GM21723 (cell line): ENCODE measurements around the gene SYNJ2.

Experiments used
- ATAC-seq: cut with Tn5 transposase; IDR thresholded peaks from one replicate; pipeline ENCODE4 v1.9.1; 2021; ENCODE audit warnings: mild to moderate bottlenecking, moderate library complexity; ENCODE audit not compliant: unreplicated experiment

The SYNJ2 gene

DNA sequence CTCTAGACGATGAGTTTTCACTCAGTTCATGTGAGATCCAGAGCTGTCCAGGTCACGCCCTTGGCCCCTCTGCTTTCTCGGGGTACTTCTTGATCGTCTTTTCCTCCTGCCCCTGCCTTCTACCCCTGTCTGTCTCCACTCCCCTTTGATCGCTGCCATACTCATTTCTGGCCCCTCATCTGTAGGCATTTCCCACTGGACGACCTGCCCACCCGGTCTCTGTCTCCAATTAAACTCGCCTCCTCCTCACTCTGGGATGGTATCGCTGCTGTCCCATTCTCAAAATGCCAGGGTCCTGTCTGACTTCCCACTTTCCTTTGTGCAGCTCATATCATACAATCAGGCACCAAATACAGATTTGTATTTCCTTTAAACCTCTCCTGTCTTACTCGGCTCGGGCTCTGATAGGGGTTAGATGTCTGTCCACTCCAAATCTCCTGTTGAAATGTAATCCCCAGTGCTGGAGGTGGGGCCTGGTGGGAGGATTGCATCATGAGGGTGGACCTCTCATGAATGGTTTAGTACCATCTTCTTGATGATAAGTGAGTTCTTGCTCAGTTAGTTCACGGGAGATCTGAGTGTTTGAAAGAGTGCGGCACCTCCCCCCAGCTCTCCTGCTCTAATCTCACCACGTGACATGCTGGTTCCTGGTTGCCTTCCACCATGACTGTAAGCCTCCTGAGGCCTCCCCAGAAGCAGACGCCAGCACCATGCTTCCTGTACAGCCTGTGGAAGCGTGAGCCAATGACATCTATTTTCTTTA, 3.5 kb upstream of the SYNJ2 start:
- ATAC-seq, result no peak

GRCh38 chr6:157980288-157981131, 1.2 kb upstream of the SYNJ2 start:
- ATAC-seq, result no peak

DNA sequence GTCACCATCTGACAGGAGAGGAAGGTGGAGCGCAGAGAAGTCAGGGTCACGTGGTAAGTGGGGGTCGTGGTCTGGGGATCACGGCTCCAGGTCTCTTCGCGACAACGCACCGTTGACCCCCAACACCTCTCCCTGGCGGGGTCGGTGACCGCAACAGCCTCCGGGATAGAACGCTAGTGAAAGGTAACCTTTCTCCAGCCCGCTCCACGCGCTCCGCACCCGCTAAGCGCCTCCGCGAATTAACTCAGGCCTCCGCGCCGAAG, 600 bp upstream of the SYNJ2 start:
- ATAC-seq, result peak; percentile 24

GRCh38 chr6:157982102-157982562, 469 bp downstream of the SYNJ2 start:
- ATAC-seq, result peak; percentile 44

DNA sequence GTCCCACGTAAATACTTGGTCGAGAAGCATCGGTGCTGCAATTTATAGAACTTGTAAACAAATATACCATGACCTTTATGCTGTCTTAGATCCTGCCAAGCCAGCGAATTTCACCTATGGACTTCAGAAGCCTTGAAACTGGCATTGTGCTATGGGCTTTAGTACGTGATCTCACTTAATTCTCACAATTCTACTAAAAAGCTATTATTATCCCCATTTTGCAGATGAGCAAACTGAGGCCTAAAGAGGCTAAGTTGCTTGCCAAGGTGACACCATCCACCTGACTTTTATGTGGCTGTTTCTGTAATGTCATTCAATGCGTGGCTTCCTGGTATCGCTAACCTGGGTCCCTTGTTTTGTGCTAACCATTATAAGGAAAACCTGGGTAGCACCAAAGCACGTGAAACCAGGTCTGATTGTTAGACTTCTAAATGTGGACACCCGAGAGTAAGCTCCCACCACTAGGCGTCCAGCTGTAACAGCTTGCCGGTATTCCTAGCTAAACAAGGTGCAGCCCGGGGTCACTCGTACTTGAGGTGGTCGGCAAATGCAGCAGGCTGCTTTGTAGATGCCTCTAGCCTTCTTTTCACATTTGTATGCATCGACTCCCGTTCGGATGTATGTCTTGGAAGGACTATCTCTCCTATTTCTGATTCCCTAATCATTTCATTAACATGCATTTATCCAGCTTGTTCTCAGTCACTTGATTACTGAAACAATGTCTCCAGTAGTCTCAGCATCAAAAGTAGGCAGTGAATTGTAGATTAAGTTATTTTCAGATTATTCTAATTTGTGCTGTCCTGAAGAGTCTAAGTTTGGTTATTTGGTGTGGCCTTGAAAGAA, 1.1 kb downstream of the SYNJ2 start:
- ATAC-seq, result no peak

GRCh38 chr6:157983406-157984119, 1.9 kb downstream of the SYNJ2 start:
- ATAC-seq, result no peak

- no peak for ATAC-seq
Measured at GRCh38 chr6:157984128-157984527, 2.5 kb downstream of the SYNJ2 start.

GRCh38 chr6:157984686-157985225, 3.1 kb downstream of the SYNJ2 start:
- no peak for ATAC-seq

DNA sequence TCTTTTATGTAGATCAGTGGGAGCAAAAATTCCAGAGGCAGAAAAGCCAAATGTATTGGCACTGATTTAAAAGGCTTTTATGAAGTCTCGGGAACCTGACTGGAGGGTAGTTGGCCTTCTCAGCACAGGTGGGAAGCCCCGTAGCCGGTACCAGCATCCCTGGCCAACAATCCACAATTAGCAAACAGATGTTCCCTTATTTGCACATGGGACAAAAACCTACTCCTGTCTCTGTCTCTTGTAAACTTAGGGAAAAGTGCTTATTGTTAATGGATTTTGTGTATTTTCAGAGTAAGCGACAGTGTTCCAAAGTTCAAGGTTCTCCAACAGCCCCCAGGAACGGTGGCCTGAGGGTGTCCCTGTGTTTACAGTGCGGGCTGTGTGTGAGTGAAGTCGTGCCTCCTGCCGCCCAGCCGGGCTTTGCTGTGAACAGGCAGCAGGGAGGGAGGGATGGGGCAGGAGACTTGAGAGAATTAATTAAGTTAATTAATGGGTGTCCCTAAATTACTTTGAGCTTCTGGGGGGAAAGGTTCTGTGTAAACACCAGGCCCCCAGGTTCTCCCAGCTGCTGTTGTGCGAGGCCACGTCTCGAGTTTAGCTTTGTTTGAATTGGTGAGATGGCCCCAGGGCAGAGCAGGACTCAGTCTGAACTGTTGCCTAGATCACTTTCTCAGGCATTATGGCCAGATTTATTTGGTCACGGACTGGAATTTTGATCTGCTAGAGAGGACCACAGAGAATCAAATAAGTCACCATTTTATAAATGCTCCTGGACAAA, 3.9 kb downstream of the SYNJ2 start:
- no peak for ATAC-seq

- ATAC-seq, result no peak
Measured at GRCh38 chr6:157987788-157988699, 6.4 kb downstream of the SYNJ2 start.

DNA sequence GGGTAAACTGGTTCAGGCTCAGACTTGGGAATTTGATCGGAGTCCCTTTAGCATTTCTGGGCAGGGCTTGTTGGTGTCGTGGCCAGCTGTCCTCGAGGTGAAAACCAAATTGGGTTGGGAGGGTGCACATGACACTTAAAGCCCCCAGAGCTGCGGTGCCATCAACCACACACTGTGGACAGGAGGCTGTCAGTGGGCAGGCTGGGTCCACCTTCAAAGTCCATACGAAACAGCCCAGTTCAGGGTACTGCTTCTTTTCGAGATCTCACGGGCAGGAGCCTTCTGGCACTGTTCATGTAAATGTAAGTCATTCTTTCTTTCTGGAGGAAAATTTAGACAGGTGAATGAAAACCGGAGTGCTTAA, 7.0 kb downstream of the SYNJ2 start:
- ATAC-seq, result no peak

DNA sequence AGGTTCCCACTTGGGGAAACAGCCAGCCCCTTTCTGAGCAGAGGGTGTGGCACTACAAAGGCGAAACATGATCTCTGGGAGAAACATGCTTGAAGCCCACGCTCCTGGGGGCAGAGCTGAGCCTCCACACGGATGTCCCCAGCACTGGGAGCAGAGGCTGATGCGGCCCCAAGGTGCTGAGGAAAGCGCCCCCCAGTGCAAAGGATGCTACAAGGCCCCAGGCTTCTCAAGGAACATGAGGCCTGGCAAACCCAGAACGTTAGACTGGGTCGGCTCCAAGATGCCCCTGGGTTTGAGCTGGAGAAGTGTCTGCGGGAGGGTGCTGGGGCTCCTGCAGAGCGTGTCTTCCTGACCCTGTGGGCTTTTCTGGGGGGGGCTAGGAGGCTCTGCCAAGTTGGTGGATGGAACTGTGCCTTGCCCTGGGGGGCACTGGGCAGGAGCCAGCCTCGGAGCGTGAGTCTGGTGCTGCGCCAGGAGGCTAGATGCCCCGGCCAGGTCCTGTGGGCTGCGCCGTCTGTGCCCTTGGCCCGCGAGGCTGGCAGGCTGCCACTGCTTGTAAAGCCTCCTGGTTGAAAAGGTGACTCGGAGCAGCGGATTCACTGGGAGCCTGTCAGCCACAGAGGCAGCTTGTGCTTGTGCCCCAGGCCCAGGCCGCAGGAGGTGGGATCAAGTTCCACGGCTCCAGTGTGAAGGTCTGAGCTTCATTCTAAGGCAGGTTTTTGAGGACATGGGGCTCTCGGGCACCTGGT, 8.1 kb downstream of the SYNJ2 start:
- ATAC-seq, result no peak

- ATAC-seq, result no peak
Measured at GRCh38 chr6:157990321-157991066, 8.8 kb downstream of the SYNJ2 start.

DNA sequence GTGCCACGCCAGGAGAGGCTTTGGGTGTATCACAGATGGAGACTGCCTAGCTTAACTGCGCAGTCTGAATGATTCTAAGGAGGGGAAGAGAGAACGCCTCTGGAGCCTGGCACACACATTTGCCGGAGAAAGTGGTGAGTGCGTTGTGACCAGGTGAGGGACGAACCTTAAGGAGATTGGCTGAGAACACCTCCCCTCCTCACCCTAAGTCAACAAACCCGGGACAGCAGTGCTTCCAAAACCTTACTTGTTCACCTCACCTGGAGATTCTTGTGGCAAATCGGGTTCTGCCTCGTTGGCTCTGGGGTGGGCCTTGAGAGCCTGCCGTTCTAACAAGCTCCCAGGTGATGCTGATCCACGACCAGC, 9.4 kb downstream of the SYNJ2 start:
- no peak for ATAC-seq

- ATAC-seq, result no peak
Measured at GRCh38 chr6:157993076-157993475, 11.4 kb downstream of the SYNJ2 start.

GRCh38 chr6:157994125-157994795, 12.6 kb downstream of the SYNJ2 start:
- no peak for ATAC-seq

GRCh38 chr6:157995458-157995857, 13.8 kb downstream of the SYNJ2 start:
- no peak for ATAC-seq
